SU-DHL-6 (cell line): ENCODE measurements around the gene SCN5A.

Source experiments
- CTCF ChIP-seq: fragments of 200-600 bp; sonication (generic); IDR thresholded peaks from one replicate; pipeline ENCODE4 v1.5.1; 2017; ENCODE audit warnings: antibody characterized with exemption, mild to moderate bottlenecking, low read length, moderate library complexity; ENCODE audit not compliant: insufficient read depth, poor library complexity, severe bottlenecking
- EZH2phosphoT487 ChIP-seq: fragments of 200-600 bp; sonication (generic), shearing (Covaris generic); conservative IDR thresholded peaks from 2 replicates; pipeline ENCODE4 v1.6.1; 2018; ENCODE audit warnings: mild to moderate bottlenecking, antibody characterized with exemption, low read length, moderate library complexity, mixed read lengths

GRCh38 chr3:38610436-38610835 lies 39.1 kb downstream of the SCN5A start:
- TF ChIP-seq CTCF (no peak), EZH2phosphoT487 (no peak)
